ENCODE data around the gene TYSND1. TPM values are rescaled to one million over a fixed set of nuclear protein-coding genes. Genes with fewer than 3 reads are reported as not detected.
"Not testable (repeated sequence)": the region's sequence is repeated elsewhere in the genome, so short reads cannot be mapped to it uniquely, and the experiment has no call there.

Gene TYSND1
- total RNA-seq, 1 experiment from 2014 or later: 16.8 TPM

DNA sequence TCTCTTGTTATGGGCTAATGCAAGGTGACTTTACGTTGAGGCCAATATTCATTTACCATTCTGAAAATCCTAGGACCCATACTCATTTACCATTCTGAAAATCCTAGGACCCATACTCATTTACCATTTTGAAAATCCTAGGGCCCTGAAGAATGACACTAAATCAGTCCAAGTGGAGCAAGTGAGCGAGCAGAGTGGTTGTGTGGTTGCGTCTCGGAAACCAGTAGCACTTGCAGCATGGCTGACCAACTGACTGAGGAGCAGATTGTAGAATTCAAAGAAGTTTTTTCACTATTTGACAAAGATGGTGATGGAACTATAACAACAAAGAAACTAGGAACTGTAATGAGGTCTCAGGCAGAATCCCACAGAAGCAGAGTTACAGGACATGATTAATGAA lies 16.9 kb upstream of the TYSND1 start:
- DNase-seq (ENCODE audit: low spot score): no peak

DNA sequence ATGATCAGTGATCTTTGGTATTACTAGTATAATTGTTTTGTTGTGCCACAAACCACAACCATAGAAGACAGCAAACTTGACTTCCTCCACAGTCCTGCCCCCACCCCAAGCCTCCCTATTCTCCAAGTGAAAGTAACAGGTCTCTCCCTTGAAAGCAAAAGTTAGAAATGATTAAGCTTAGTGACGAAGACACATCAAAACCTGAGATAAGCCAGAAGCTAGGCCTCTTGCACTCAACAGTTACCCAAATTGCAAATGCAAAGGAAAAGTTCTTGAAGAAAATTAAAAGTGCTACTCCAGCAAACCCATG lies 16.3 kb upstream of the TYSND1 start:
- no peak for DNase-seq (ENCODE audit: low spot score)

DNA sequence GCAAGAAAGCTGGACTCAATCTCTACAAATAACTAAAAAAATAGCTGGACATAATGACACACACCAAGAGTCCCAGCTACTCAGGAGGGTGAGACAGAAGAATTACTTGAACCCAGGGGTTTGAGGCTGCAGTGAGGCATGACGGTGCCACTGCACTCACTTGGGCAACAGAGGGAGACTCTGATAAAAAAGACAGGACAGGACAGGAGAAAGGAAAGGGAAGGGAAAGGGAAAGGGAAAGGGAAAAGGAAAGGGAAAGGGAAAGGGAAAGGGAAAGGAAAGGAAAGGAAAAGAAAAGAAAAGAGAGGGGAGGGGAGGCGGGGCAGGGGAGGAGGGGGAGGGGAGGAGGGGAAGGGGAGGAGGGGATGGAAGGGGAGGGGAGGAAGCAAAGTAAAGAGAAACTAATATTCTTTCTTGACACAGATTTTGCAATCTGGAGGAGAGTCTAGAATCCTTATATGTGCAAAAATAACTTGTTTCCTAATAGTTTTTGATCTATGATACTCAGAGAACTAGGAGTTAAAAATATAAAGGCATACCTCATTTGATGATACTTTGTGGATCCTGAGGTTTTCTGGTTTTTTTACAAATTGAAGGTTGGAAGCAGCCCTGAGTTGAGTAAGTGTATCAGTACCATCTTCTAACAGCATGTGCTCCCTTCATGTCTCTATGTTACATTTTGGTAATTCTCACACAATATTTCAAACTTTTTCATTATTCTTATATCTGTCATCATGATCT lies 15.8 kb upstream of the TYSND1 start:
- DNase-seq (ENCODE audit: low spot score): no peak

DNA sequence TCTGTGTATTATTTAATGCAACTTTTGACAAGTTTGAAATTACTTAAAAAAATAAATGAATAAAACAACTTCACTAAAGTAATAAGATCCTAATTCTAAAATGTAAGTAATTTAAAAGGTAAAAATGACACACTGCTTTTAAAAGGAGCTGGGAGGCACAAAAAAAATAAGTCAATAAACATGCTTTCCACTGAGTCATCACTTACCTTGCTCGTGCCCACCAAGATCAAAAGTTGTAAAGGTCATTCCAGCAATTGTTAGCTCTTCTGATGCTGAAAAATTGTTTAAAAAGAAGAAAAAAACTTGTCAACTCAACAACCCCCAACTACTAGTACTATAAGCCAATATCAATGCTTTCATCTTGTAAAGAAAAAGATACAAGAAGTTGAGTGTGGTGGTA lies 14.3 kb upstream of the TYSND1 start:
- DNase-seq (ENCODE audit: low spot score): no peak

DNA sequence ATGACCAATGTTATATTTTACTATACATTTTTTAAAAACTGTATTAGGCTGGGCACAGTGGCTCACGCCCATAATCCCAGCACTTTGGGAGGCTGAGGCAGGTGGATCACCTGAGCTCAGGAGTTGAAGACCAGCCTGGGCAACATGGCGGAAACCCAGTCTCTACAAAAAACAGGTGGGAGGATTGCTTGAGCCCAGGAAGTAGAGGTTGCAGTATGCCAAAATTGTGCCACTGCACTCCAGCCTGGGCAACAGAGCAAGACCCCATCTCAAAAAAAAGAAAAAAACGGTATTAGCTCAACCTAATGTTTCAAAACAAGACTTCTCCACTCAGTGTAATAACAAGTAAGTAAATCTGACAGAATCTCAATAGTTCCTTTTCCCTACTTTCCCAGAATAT lies 12.9 kb upstream of the TYSND1 start:
- DNase-seq (ENCODE audit: low spot score): not testable (repeated sequence)

DNA sequence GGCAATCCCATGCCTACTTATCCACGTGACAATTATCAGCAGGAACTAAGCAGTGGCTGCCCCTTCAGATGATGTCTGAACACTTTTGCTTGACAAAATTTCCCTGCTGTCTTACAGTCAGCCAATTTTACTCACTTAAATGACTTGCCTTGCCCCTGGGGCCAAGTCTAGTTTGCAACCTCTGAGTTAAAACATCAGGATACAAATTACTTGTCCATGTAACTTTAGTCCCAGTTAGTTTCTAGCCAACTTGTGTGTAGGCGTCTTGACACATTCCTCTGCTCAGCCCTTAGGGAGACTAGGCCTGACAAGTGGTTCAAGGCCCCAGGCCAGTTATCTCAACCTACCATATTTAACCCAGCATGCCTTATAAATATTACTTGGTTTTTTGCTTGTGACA lies 11.6 kb upstream of the TYSND1 start:
- DNase-seq (ENCODE audit: low spot score): no peak

DNA sequence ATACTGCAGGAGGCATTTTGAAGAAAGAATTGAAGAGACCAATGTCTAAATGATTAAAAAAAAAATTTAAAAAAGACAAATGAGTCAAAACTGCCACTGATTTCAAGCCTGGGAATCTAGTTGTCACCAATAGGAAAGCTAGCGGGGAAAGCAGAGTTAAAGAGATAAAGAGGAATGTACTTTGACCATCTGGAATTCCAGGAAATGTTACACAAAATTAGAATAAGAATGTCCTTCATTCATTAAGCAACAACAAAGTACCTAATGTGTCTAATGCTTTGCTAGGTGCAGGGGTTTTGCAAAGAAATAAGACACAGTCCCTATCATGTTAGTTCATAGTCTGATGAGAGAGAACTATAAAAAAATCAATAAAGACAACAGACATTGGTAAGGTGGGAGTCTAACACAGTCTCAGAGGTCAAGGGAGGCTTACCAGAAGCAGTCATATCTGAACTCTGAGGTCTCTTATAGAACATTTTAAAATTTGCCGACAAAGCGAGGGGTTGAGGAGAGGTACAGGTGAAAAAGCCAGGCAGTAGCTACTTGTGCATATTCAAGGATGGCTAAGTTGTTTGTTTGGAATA lies 8.8 kb upstream of the TYSND1 start:
- no peak for DNase-seq (ENCODE audit: low spot score)

DNA sequence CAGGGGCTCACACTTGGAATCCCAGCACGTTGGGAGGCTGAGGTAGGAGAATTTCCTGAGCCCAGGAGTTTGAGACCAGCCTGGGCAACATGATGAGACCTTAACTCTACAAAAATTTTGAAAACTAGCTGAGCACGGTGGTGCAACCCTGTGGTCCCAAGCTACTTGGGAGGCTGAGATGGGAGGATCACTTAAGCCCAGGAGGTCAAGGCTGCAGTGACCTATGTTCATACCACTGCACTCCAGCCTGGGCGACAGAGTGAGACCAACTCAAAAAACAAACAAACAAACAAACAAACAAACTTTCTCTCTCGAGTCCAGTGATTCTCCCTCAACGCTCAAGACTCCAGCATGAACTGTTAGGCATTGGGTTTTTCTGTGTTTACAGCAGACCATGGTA lies 2.0 kb upstream of the TYSND1 start:
- no peak for DNase-seq (ENCODE audit: low spot score)

DNA sequence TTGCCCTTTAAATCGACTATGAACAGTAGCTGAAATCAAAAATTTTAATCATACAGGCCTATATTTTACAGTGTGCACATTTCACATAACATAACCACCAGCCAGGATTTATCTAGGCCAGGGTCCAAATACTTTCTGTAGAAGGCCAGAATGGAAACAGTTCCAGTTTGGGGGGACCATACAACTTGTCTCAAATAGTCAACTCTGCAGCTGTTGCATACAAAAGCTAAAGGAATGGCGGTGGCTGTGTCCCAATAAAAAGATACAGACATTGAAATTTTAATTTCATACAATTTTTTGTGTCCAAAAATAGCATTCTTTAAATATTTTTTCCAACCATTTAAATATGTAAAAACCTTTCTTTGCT lies 742 bp upstream of the TYSND1 start:
- no peak for DNase-seq (ENCODE audit: low spot score)

DNA sequence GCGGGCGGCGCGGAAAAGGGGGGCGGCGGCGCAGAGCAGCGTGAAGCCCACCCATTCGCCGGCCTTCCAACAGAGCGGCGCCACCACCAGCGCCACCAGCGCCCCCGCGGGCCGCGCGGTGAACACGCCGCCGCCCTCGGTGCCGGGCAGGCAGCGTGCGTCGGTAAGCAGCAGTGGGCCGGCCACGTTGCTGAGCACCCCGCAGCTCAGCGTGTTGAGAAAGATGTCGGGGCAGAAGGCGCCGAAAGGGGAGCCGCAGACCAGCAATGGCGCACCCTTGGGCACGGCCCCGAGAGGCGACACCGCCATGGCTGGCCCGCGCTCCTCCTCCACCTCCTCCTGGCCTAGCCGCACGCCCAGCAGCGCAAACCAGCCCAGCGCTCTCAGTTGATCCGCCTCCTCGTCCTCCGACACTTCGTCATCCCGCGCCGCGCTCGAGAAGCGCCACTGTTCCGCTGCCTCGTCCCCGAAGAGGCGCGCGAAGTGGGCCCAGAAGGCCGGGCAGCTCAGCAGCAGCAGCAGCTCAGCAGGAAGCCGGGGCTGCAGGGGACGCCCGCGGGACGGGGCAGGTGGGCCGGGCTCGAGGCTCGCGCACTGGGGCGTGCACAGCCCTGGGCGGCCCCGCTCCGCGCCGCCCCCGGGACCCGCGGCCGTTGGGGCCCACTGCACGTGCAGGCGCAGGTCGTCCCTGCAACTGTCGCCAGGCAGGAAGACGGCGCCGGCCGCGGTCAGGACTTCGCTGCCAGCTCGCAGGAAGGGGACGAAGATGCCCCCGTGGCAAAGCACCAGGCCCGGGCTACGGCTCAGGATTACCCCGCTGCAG lies 623 bp downstream of the TYSND1 start:
- peak; percentile 24 for DNase-seq (ENCODE audit: low spot score)

DNA sequence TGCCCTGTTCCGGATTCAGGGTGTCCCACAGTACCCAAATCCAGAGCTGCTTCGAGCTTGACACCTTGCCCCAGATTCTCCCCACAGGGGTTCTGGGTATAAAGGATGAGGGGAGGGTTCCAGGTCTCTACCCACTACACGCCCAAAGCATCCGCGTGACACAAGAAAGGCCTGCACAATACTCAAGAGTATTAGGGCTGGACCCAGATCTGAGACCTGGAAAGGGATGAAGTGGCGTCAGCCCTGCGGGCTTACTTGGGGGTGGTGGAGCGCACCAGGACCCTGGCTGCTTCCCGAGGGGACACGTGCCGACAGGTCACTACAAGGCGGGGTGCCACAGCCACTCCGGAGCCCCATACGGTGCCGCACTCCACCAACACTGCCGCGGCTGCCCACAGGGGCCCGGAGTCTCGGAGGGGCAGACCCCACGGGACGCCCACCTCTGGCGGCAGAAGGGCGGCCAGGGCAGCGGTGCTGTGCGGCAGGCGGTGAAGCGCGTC lies 1.3 kb downstream of the TYSND1 start:
- DNase-seq (ENCODE audit: low spot score): no peak

DNA sequence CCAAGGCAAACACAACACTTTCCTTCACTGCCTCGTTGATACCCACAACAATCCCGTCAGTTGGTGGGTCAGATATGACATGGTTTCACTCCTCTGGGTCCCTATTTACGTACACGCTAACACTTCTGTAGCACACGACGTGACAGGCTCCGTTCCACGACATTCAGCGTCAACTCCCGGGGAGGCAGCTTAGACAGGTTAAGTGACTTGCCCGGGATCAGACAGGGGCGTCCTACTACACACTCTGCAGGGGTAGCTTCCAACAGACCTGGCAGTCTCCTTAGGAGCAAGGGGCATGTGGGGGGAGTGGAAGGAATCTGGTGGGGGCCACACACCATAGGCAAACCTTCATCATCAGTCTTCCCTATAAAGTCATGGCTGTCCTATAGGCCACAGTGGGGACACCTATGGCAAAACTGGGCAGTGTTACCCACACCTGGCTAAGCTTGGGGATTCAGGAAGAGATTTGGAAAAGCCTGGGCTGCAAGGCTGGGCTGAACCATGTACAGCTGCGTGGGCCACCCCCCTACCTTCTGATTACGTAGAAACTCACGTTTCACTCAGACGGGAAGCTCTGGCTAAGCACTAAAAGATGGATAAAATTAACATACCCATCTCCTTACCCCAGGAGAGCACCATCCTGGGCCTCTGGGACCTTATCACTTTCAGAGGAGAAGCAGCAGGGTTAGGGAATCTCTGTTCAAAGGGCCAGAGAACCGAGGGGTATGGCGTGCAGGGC lies 2.0 kb downstream of the TYSND1 start:
- no peak for DNase-seq (ENCODE audit: low spot score)

DNA sequence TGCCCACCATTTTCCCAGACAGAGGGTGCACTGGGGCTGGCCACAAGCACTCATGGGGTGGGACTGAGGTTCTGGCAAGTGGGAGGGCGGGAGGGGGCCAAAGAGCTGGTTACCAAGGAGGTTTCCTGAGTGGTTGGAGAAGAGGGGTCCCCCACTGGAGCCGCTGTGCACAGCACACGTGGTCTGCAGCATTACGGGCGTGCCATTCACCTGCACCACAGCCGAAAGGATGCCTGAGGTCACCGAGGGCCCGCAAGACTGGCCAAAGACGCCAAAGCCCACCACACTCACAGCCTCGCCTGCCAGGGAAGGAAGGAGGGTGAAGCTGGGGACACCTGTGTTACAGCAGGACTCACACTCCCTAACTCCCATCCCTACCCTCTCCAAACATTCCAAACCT lies 3.9 kb downstream of the TYSND1 start:
- no peak for DNase-seq (ENCODE audit: low spot score)

DNA sequence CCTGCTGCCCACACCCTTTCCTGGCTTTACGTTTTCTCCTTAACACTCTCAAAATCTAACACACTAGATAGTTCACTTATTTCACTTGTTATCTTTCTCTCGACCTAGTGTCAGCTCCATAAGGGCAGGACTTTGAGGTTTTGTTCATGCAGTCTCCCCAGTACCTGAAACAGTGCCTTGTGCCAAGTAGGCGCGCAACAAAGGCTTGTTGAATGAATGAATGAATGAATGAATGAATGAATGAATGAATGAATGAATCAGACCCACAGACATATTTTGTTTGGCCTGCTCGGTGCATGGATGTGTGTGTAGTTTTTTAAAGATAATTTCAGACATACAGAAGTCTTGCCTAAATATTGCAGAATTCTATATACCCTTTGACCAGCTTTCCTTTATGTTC lies 6.2 kb downstream of the TYSND1 start:
- no peak for DNase-seq (ENCODE audit: low spot score)

DNA sequence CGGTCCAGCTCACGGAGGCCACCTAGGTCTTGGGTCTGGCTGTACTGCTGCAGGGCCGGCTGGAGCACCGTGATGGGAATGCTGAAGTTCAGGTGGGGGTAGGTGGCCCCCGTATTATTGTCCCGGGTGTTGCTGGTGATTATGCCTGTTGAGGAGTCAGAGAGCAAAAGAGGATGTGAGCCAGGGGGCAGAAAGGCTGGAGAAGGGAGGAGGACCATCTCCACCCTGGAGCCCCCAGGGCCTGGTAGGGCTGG lies 6.6 kb downstream of the TYSND1 start:
- DNase-seq (ENCODE audit: low spot score): no peak

DNA sequence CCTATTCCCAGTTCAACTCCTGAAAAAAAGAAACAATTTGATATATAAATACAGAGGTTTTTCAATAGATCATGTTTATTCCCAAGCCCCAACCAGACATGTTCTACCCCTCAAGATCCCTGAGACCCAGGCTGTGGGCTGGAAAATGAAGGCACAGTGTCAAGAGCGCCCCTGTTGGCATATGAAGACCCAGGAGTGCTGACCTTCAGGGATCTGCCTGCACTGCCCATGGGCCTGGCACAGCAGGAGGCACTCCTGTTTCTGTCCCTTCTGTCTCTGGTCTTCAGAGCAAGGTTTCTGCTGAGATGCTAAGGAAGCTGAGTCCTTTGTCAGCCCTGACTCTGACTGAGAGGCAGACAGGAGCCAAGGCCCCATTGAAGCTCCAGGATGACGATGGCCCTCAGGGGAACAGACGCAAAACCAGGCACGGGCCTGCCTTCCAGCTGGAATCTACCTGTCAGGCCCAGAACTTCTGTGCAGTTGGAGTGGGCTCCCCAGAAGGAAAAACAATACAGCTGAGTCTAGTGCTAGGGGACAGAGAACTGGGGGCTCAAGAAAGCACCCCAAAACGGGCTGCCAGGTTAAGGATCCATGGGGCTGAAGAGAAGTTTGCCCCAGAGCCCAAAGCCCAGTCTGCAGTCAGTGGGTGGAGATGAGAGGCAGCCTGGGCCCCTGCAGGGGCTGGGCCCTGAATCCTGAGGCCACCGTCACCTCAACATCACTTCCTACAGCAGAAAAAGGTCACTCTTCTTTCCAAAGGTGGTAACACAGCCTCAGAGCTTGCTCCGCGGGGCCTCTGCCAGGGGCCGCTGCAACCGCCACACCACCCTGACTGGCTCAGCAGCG lies 7.1 kb downstream of the TYSND1 start:
- DNase-seq (ENCODE audit: low spot score): no peak

DNA sequence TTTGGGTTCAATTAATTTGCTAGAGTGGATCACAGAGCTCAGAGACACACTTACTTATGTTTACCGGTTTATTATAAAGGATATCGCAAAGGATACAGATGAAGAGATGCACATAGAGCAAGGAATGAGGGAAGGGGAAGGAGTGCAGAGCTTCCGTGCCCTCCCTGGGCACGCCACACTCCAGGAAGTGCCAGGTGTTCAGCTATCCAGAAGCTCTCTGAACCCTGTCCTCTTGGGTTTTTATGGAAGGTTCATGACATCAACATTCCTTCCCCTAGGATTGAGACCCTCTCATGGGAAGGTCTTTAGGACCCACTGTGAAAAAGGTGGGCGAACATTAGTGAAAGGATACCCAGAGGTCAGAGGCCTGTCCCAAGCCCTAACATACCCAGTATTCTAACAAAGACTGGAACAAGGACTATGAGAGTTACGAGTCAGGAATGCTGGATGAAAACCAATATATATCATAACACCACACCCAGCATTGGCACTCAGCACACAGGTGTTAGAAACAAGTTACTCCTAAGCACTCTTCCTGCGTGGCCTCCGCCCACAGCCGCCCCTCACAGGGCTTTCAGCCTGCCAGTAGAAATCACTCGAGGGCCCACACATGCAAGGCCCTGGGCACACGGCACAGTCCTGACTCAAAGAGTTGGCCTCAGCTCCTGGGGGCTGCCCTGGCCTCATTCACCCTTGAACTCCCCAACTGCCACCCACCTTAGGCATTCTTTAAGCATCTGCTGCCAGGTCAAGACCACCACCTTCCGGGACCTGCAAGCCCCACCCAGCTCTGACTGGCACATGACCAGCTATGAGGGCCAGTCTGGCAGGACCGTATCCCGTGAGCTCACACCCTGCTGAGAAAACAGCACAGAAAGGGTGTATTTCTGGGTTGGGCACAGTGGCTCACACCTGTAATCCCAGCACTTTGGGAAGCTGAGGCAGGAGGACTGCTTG lies 8.3 kb downstream of the TYSND1 start:
- DNase-seq (ENCODE audit: low spot score): no peak

DNA sequence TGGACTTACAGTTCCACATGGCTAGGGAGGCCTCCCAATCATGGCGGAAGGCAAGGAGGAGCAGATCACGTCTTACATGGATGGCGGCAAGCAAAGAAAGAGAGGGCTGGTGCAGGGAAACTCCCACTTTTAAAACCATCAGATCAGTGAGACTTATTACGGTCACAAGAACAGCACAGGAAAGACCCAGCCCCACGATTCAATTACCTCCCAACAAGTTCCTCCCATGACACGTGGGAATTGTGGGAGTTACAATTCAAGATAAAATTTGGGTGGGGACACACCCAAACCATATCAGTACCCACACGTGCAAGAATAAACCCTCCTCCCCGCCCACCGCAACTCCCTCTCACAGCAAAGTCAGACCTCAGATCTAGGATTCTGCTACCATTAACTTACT lies 9.4 kb downstream of the TYSND1 start:
- no peak for DNase-seq (ENCODE audit: low spot score)

DNA sequence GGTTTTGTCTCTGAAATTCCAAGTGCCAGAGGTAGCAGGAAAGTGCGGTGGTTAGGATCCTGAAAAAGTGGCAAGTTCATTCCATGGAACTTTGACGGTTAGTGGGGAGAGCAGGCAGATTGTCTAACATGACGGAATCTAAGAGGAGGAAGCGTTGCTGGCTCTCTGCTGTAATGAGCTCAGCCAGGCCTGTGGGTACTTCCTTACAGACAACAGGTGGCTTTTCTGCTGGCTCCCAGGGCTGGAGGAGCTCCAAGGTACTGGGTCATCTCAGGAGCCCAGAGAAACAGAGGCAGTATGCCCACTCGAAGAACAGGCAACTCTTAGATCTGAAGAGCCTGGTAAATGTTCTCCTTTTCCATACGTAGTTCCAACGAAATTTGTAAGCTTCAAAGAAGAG lies 10.8 kb downstream of the TYSND1 start:
- no peak for DNase-seq (ENCODE audit: low spot score)

DNA sequence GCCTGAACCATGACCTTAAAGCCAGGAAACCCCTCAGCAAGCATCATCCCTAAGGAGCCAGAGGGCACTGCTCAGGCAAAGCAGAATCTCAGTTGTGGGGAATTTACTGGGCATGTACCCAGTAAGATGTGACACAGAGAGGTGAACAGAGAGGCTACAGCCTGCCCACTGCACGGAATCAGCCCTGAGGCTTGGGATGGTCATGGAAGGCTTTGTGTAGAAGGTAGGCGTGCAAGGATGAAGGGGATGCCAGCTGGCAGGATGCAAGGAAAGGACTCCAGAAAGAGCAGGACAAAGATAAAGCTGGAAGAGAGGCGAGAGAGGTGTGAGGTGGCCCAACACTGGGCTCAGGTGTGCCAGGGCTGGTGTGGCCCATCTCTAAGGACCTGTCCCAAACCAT lies 11.5 kb downstream of the TYSND1 start:
- no peak for DNase-seq (ENCODE audit: low spot score)
